Activated CD8-positive, alpha-beta T cell treated with anti-CD3 and anti-CD28 coated beads for 36 hours (primary cell): ENCODE results near the gene PIM1. TPM values are rescaled to one million over a fixed set of nuclear protein-coding genes. Genes with fewer than 3 reads are reported as not detected.
"Not testable (repeated sequence)": the region's sequence is repeated elsewhere in the genome, so short reads cannot be mapped to it uniquely, and the experiment has no call there.

Experiments
- ATAC-seq: fragments of 200-7000 bp; cut with Tn5 transposase; one replicate; pipeline ENCODE4 v1.10.0; 2021; ENCODE audit warnings: mild to moderate bottlenecking, moderate library complexity
- CTCF ChIA-PET: fragments of 350-600 bp; sonication (Branson Sonifier 250); formaldehyde crosslinking; loops from one replicate; lab custom pipeline; 2021; ENCODE audit warnings: antibody characterized with exemption; lab: Charles Lee
- POLR2A ChIA-PET: fragments of 350-600 bp; sonication (Branson Sonifier 250); formaldehyde crosslinking; loops from one replicate; lab custom pipeline; 2021; ENCODE audit warnings: antibody characterized with exemption; lab: Charles Lee
- DNase-seq: peaks from one replicate; pipeline ENCODE4 v3.0.0-alpha.2; 2020
- H3K27ac Mint-ChIP-seq: one replicate; pipeline ENCODE4 v1.8.0; 2021; ENCODE audit warnings: mild to moderate bottlenecking, mixed read lengths
- H3K27me3 Mint-ChIP-seq: one replicate; pipeline ENCODE4 v1.8.0; 2021; ENCODE audit warnings: mixed read lengths
- H3K36me3 Mint-ChIP-seq: one replicate; pipeline ENCODE4 v1.8.0; 2021; ENCODE audit warnings: low read depth, mixed read lengths
- H3K4me1 Mint-ChIP-seq: one replicate; pipeline ENCODE4 v1.8.0; 2021; ENCODE audit warnings: low read depth, mixed read lengths
- H3K4me3 Mint-ChIP-seq: one replicate; pipeline ENCODE4 v1.8.0; 2021; ENCODE audit warnings: mild to moderate bottlenecking, moderate library complexity, mixed read lengths
- H3K9me3 Mint-ChIP-seq: one replicate; pipeline ENCODE4 v1.8.0; 2021; ENCODE audit warnings: mixed read lengths
- intact Hi-C: fragments of 100-400 bp; cut with micrococcal nuclease; formaldehyde crosslinking; loops from one replicate; pipeline ENCODE4 v1.10.0; 2022
- total RNA-seq, 2 experiments: library from RNA; stranded (reverse); gene quantifications; one replicate each; pipeline ENCODE4 v1.2.3, GENCODE V29; 2021
- TF ChIP-seq, protein P1 (sequence below): fragments of 200-600 bp; IDR thresholded peaks from one replicate; pipeline ENCODE4 v1.8.0; 2022; ENCODE audit warnings: antibody characterized with exemption, mild to moderate bottlenecking

The PIM1 gene
- total RNA-seq, 2 experiments from 2014 or later, result 293 to 305 TPM

DNA sequence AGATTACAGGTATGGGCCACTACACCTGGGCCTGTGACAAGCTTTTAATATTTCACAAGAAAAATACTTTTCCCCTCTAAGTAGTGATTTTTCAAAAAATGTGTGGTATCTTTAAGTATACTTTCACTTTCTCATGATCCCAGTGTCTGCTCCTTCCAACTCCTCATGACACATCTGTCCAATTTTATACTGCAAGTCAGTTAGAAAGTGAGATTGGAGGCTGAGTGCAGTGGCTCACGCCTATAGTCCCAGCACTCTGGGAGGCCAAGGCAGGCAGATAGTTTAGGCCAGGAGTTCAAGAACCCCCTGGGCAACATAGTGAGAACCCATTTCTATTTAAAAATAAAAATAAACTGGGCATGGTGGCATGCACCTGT, 20.2 kb downstream of the PIM1 start:
- ChIA-PET POLR2A (interaction anchor here (0.6 to 5.7 kb wide), 10 partner anchors 10 to 161 kb away, joined by 3 to 96 read pairs (median 4); partner anchors contain the start of gene PIM1), CTCF (interaction anchor here (0.6 to 5.5 kb wide), 8 partner anchors 10 to 305 kb away, joined by 3 to 57 read pairs (median 4); partner anchors contain the start of genes C6orf89 and PIM1)
- peak; percentile 52 for DNase-seq
- intact Hi-C loops, result no loop called here
- Mint-ChIP-seq H3K36me3 (peaks cover 9% of the 10 kb centered on the region), H3K27ac (peak overlapping the region; percentile 77), H3K27me3 (no peaks in the 10 kb centered on the region), H3K4me3 (no peak overlapping the region), H3K9me3 (peaks cover 10% of the 10 kb centered on the region), H3K4me1 (peaks cover 72% of the 10 kb centered on the region)
- TF ChIP-seq, protein P1, sequence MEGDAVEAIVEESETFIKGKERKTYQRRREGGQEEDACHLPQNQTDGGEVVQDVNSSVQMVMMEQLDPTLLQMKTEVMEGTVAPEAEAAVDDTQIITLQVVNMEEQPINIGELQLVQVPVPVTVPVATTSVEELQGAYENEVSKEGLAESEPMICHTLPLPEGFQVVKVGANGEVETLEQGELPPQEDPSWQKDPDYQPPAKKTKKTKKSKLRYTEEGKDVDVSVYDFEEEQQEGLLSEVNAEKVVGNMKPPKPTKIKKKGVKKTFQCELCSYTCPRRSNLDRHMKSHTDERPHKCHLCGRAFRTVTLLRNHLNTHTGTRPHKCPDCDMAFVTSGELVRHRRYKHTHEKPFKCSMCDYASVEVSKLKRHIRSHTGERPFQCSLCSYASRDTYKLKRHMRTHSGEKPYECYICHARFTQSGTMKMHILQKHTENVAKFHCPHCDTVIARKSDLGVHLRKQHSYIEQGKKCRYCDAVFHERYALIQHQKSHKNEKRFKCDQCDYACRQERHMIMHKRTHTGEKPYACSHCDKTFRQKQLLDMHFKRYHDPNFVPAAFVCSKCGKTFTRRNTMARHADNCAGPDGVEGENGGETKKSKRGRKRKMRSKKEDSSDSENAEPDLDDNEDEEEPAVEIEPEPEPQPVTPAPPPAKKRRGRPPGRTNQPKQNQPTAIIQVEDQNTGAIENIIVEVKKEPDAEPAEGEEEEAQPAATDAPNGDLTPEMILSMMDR, result no peak
- peak; percentile 63 for ATAC-seq

DNA sequence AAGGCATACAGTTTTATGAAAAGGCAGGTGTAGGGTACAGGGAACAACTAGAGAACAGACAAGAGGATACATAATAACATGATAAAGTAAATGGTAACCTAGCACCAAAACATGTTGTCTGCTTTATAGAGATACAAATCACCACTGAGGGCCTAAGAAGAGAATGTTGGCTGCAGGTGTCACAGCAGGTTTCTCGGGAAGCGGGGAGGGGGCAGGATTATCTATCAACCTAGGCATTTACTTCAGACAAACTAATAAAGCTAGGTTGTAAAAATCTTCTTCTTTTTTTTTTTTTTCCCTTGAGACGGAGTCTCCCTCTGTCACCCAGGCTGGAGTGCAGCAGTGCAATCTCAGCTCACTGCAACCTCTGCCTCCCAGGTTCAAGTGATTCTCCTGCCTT, 22.7 kb downstream of the PIM1 start:
- POLR2A ChIA-PET, result interaction anchor here (2.2 to 3.3 kb wide), 3 partner anchors 9 to 20 kb away, joined by 7 to 21 read pairs (median 11); no protein-coding TSS in a partner anchor
- H3K9me3 Mint-ChIP-seq, result peaks cover 1% of the 10 kb centered on the region
- intact Hi-C loops, result no loop called here
- peaks cover 52% of the 10 kb centered on the region for H3K4me1 Mint-ChIP-seq
- H3K27me3 Mint-ChIP-seq, result no peaks in the 10 kb centered on the region
- no peak for ATAC-seq
- TF ChIP-seq, protein P1, result no peak
- H3K4me3 Mint-ChIP-seq, result no peak overlapping the region
- CTCF ChIA-PET, result interaction anchor here (1.8 to 4.2 kb wide), 3 partner anchors 9 to 163 kb away, joined by 5 to 25 read pairs (median 19); no protein-coding TSS in a partner anchor
- H3K27ac Mint-ChIP-seq, result peak overlapping the region; percentile 79
- H3K36me3 Mint-ChIP-seq, result no peaks in the 10 kb centered on the region
- no peak for DNase-seq

DNA sequence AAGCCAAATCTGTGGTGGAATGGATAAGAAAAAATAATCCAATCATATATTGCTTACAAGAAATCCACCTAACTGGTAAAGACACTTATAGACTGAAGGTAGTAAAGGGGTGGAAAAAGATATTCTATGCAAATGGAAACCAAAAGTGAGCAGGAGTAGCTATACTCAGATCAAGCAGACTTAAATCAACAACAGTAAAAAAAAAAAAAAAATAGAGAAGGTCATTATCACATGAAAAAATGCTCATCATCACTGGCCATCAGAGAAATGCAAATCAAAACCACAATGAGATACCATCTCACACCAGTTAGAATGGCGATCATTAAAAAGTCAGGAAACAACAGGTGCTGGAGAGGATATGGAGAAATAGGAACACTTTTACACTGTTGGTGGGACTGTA, 24.9 kb downstream of the PIM1 start:
- DNase-seq, result not testable (repeated sequence)
- POLR2A ChIA-PET, result interaction anchor here (0.7 to 3.3 kb wide), 4 partner anchors 18 to 320 kb away, joined by 3 to 21 read pairs (median 4); partner anchors contain the start of gene PPIL1

DNA sequence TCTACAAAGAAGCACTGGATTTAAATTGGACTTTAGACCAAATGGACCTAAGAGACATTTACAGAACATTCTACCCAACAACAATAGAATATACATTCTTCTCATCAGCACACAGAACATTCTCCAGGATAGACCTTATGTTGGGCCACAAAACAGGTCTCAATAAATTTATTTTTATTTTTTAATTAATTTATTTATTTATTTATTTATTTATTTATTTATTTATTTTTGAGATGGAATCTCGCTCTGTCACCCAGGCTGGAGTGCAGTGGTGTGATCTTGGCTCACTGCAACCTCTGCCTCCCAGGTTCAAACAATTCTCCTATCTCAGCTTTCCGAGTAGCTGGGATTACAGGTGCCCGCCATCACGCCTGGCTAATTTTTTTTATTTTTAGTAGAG, 26.5 kb downstream of the PIM1 start:
- H3K27ac Mint-ChIP-seq, DNase-seq, H3K9me3 Mint-ChIP-seq, H3K36me3 Mint-ChIP-seq, H3K4me3 Mint-ChIP-seq, H3K27me3 Mint-ChIP-seq, intact Hi-C loops, ATAC-seq: not testable (repeated sequence)
- ChIA-PET POLR2A (interaction anchor here (1.6 to 2.3 kb wide), 3 partner anchors 8 to 25 kb away, joined by 4 to 9 read pairs (median 8); no protein-coding TSS in a partner anchor), CTCF (interaction anchor here (1.9 to 3.2 kb wide), 2 partner anchors 23 to 178 kb away, joined by 6 to 15 read pairs; no protein-coding TSS in a partner anchor)
- peaks cover 34% of the 10 kb centered on the region for H3K4me1 Mint-ChIP-seq

More for the DNA sequence above, 24.9 kb downstream of the PIM1 start:
- H3K36me3 Mint-ChIP-seq, H3K9me3 Mint-ChIP-seq, intact Hi-C loops, H3K27me3 Mint-ChIP-seq, H3K4me3 Mint-ChIP-seq: not testable (repeated sequence)
- CTCF ChIA-PET, result interaction anchor here (1.1 to 4.2 kb wide), 11 partner anchors 11 to 176 kb away, joined by 3 to 25 read pairs (median 6); partner anchors contain the start of gene PIM1
- H3K4me1 Mint-ChIP-seq, result peaks cover 39% of the 10 kb centered on the region
- ATAC-seq, result peak; percentile 37
- peak overlapping the region; percentile 77 for H3K27ac Mint-ChIP-seq

DNA sequence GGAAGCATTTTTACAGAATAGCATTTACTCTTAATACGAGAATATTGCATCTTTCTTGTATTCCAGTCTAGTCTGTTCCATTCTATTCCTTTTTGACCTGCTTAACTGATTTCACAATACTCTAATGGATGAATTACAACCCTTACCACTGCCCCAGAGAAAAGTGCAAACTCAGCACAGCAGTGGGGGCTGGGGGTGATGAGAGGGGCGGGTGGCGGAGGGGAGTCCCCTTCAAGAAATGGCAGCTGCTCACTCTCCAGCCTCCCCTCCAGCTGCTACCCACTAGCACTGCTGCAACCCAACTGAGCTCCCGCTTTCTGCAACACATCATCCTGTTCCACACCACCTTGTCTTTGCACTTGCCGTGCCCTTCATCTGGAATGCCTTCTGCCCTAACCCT, 30.1 kb downstream of the PIM1 start:
- Mint-ChIP-seq H3K27ac (no peak overlapping the region), H3K4me3 (no peak overlapping the region), H3K27me3 (no peaks in the 10 kb centered on the region), H3K36me3 (no peaks in the 10 kb centered on the region), H3K4me1 (peaks cover 33% of the 10 kb centered on the region), H3K9me3 (no peaks in the 10 kb centered on the region)
- no peak for DNase-seq
- ChIA-PET POLR2A (interaction anchor here (0.9 to 11.8 kb wide), 4 partner anchors 7 to 25 kb away, joined by 3 to 222 read pairs (median 10); partner anchors contain the start of gene PIM1), CTCF (interaction anchor here (1.2 to 3.0 kb wide), 7 partner anchors 10 to 182 kb away, joined by 4 to 11 read pairs (median 7); no protein-coding TSS in a partner anchor)
- no peak for ATAC-seq
- TF ChIP-seq, protein P1, result no peak
- intact Hi-C loops, result loop anchor here (10.0 kb wide), 1 partner anchor 315 kb away; the partner anchor contains the start of gene C6orf89
